IMR-90 (cell line): ENCODE measurements around the gene PTS. TPM values are rescaled to one million over a fixed set of nuclear protein-coding genes. Genes with fewer than 3 reads are reported as not detected.

Experiments used
- ATAC-seq: fragments of 200-7000 bp; cut with Tn5 transposase; 2 replicates; pipeline ENCODE4 v1.9.1; 2020; ENCODE audit warnings: low read depth, mild to moderate bottlenecking, moderate library complexity
- BruUV-seq: library from RNA; stranded (reverse); fragments of 400-500 nt; replicated peaks from 2 replicates; lab custom pipeline; 2021; lab: Mats Ljungman, UMichigan
- CTCF ChIA-PET: fragments of 300-600 bp; formaldehyde crosslinking; extraction: SDS; loops from one replicate; lab custom pipeline; 2021; ENCODE audit warnings: antibody characterized with exemption; lab: Yijun Ruan, JAX
- POLR2A ChIA-PET: fragments of 300-600 bp; sonication (Branson Sonifier 250); formaldehyde crosslinking; loops from one replicate; lab custom pipeline; 2022; ENCODE audit warnings: antibody characterized with exemption; ENCODE audit not compliant: unreplicated experiment; lab: Charles Lee
- DNase-seq: peaks from one replicate; pipeline ENCODE4 v3.0.0; 2013
- H2AFZ ChIP-seq: replicated peaks from 2 replicates; pipeline ENCODE3; 2013; ENCODE audit warnings: low read length, mild to moderate bottlenecking; ENCODE audit not compliant: poor library complexity
- H2AK5ac ChIP-seq: 2 replicates; pipeline ENCODE4 v1.6.1; 2013; ENCODE audit warnings: low read depth, low read length, inconsistent platforms
- H2AK9ac ChIP-seq: replicated peaks from 2 replicates; pipeline ENCODE3; 2013; ENCODE audit warnings: mild to moderate bottlenecking, low read depth, low read length, moderate library complexity; ENCODE audit not compliant: poor library complexity
- H2BK120ac ChIP-seq: 2 replicates; pipeline ENCODE4 v1.6.1; 2013; ENCODE audit warnings: low read depth, low read length, inconsistent platforms
- H2BK15ac ChIP-seq: 3 replicates; pipeline ENCODE4 v1.6.1; 2013; ENCODE audit warnings: low read depth, low read length, inconsistent platforms
- H2BK20ac ChIP-seq: 2 replicates; pipeline ENCODE4 v1.6.1; 2013; ENCODE audit warnings: low read depth, mild to moderate bottlenecking, inconsistent platforms, low read length, moderate library complexity
- H2BK5ac ChIP-seq: 2 replicates; pipeline ENCODE4 v1.6.1; 2013; ENCODE audit warnings: mild to moderate bottlenecking, low read depth, low read length, inconsistent platforms; ENCODE audit not compliant: poor library complexity, severe bottlenecking
- H3K14ac ChIP-seq: replicated peaks from 2 replicates; pipeline ENCODE4 v1.6.1; 2013; ENCODE audit warnings: low read depth, low read length, inconsistent platforms
- H3K18ac ChIP-seq: 2 replicates; pipeline ENCODE4 v1.6.1; 2013; ENCODE audit warnings: low read depth, low read length, control low read depth
- H3K23ac ChIP-seq: 2 replicates; pipeline ENCODE4 v1.6.1; 2013; ENCODE audit warnings: low read depth, low read length, inconsistent platforms
- H3K27ac ChIP-seq: 2 replicates; pipeline ENCODE4 v1.5.1; 2013; ENCODE audit warnings: mild to moderate bottlenecking, control low read depth, low read length; ENCODE audit not compliant: insufficient read depth
- H3K27me3 ChIP-seq: 2 replicates; pipeline ENCODE4 v1.6.1; 2013; ENCODE audit warnings: low read length; ENCODE audit not compliant: control insufficient read depth, insufficient read depth
- H3K36me3 ChIP-seq: 2 replicates; pipeline ENCODE4 v1.6.1; 2013; ENCODE audit warnings: low read length, mixed read lengths; ENCODE audit not compliant: control insufficient read depth, insufficient read depth
- H3K4ac ChIP-seq: 2 replicates; pipeline ENCODE4 v1.6.1; 2013; ENCODE audit warnings: low read depth, low read length, inconsistent platforms
- H3K4me1 ChIP-seq: 2 replicates; pipeline ENCODE4 v1.6.1; 2013; ENCODE audit warnings: low read length, mixed read lengths; ENCODE audit not compliant: control insufficient read depth, insufficient read depth
- H3K4me2 ChIP-seq: 2 replicates; pipeline ENCODE4 v1.6.1; 2013; ENCODE audit warnings: low read depth, mild to moderate bottlenecking, control low read depth, low read length, moderate library complexity
- H3K4me3 ChIP-seq: 2 replicates; pipeline ENCODE4 v1.5.1; 2013; ENCODE audit warnings: low read depth, mild to moderate bottlenecking, control low read depth, low read length, moderate library complexity; ENCODE audit not compliant: insufficient read depth
- H3K56ac ChIP-seq: 2 replicates; pipeline ENCODE4 v1.6.1; 2013; ENCODE audit warnings: low read length, inconsistent platforms; ENCODE audit not compliant: insufficient read depth; ENCODE audit errors: extremely low read depth
- H3K79me1 ChIP-seq, 2 experiments: 2 replicates each; pipeline ENCODE4 v1.6.1; 2013; ENCODE audit warnings: low read length in 2 of 2, inconsistent platforms in 1 of 2, low read depth in 1 of 2
- H3K9ac ChIP-seq: 2 replicates; pipeline ENCODE4 v1.6.1; 2013; ENCODE audit warnings: low read depth, low read length, control low read depth
- H3K9me1 ChIP-seq: 2 replicates; pipeline ENCODE4 v1.6.1; 2013; ENCODE audit warnings: low read length, inconsistent platforms; ENCODE audit not compliant: insufficient read depth
- H3K9me3 ChIP-seq: 2 replicates; pipeline ENCODE4 v1.6.1; 2013; ENCODE audit warnings: low read length; ENCODE audit not compliant: control insufficient read depth, insufficient read depth
- H4K20me1 ChIP-seq: 2 replicates; pipeline ENCODE4 v1.6.1; 2013; ENCODE audit warnings: low read length, inconsistent platforms; ENCODE audit not compliant: insufficient read depth
- H4K5ac ChIP-seq: 2 replicates; pipeline ENCODE4 v1.6.1; 2013; ENCODE audit warnings: mild to moderate bottlenecking, low read depth, low read length, control low read depth
- H4K8ac ChIP-seq, 2 experiments: 2 replicates each; pipeline ENCODE4 v1.6.1; 2013; ENCODE audit warnings: low read depth in 2 of 2, low read length in 2 of 2, control low read depth in 1 of 2, inconsistent platforms in 1 of 2
- H4K91ac ChIP-seq: 2 replicates; pipeline ENCODE4 v1.6.1; 2013; ENCODE audit warnings: low read depth, low read length, inconsistent platforms; ENCODE audit not compliant: insufficient read depth
- BHLHE40 ChIP-seq: fragments of 150-350 bp; IDR thresholded peaks from 2 replicates; pipeline ENCODE4 v1.6.1; 2016; ENCODE audit warnings: mild to moderate bottlenecking, low read depth, low read length
- FOS ChIP-seq: fragments of 150-350 bp; IDR thresholded peaks from 2 replicates; pipeline ENCODE4 v1.6.1; 2016; ENCODE audit warnings: low read depth, low read length
- MXI1 ChIP-seq: IDR thresholded peaks from 2 replicates; pipeline ENCODE4 v1.6.1; 2012; ENCODE audit warnings: low read depth, mild to moderate bottlenecking, low read length, moderate library complexity, borderline replicate concordance
- NFE2L2 ChIP-seq: fragments of 150-350 bp; IDR thresholded peaks from 2 replicates; pipeline ENCODE4 v1.6.1; 2016; ENCODE audit warnings: low read depth, mild to moderate bottlenecking, low read length
- RAD21 ChIP-seq: IDR thresholded peaks from 2 replicates; pipeline ENCODE4 v1.6.1; 2012; ENCODE audit warnings: low read length, improper control_type of control experiment
- RFX5 ChIP-seq: IDR thresholded peaks from 2 replicates; pipeline ENCODE4 v1.8.0; 2012; ENCODE audit warnings: low read depth, mild to moderate bottlenecking, low read length, moderate library complexity
- SMC3 ChIP-seq: fragments of 150-350 bp; IDR thresholded peaks from 2 replicates; pipeline ENCODE4 v1.6.1; 2016; ENCODE audit warnings: low read depth, mild to moderate bottlenecking, antibody characterized with exemption, low read length, moderate library complexity
- WGBS, 2 experiments: methylation state at CpG; one replicate each; pipeline versions ENCODE4 v1.1.5 to v1.1.7; 2013; ENCODE audit warnings: missing lambda C conversion rate in 2 of 2; ENCODE audit not compliant: insufficient read length in 1 of 2; ENCODE audit errors: extremely low coverage in 2 of 2; 5-methylcytosine and 5-hydroxymethylcytosine counted together
- dilution Hi-C: fragments of 300-500 bp; cut with HindIII; formaldehyde crosslinking; loops from one replicate; pipeline ENCODE4 v1.14.3; 2018; ENCODE audit warnings: low sequenced_read_pairs; ENCODE audit not compliant: unreplicated experiment
- in situ Hi-C: fragments of 300-500 bp; cut with MboI; formaldehyde crosslinking; loops from 3 replicates; pipeline ENCODE4 v1.14.3; 2019; ENCODE audit warnings: low sequenced_read_pairs, inconsistent platforms, mixed read lengths
- intact Hi-C: fragments of 100-400 bp; cut with micrococcal nuclease; formaldehyde crosslinking; loops from 2 replicates; pipeline ENCODE4 v1.10.0; 2022
- polyA plus RNA-seq, 3 experiments: library from polyadenylated mRNA; depleted of rRNA; stranded (reverse); fragments of >200 nt; gene quantifications; 2 replicates each; pipeline ENCODE4 v1.2.3, GENCODE V29; 2012; ENCODE audit warnings: low replicate concordance in 1 of 3
- total RNA-seq: library from RNA; depleted of rRNA; stranded (reverse); fragments of >200 nt; gene quantifications from 2 replicates; pipeline ENCODE4 v1.2.3, GENCODE V29; 2012

Gene PTS
- total and polyA plus RNA-seq, 2 of the 4 experiments (the other 2 are of a cell fraction) = 21.0 to 51.8 TPM

DNA sequence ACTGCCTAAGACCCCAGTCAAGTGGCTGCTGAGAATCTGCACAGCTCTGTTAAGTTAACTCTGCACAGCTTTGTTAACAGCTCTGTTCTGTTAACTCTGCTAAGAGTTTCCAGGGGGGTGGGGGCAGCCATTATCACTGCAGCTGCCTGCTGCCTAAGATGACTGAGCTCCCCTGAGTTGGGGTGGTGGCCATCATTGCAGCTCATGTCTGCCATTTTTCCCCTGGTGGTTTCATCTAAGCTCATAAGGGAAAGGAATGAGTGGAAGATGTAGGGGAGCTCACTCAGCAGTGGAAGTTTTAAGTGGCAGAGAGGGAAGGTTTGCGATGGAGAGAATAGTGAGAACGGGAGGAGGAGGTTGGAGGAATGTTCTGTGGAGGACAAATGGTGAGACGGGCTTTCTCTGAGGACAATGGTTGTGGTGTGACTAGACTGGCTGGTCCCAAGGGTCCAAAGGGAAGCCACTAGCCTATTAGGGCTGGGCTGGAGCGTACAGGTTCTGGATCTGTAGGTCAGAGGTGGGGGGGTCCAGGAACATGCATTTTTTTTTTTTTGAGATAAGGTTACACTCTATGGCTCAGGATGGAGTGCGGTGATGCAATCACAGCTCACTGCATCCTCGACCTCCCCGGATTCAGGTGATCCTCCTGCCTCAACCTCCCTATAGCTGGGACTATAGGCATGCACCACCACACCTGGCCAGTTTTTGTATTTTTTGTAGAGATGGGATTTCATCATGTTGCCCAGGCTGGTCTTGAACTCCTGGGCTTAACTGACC lies 48.0 kb downstream of the PTS start:
- ATAC-seq (no peak), DNase-seq (no peak)
- no peak overlapping the region for H3K4me3 ChIP-seq
- no peaks in the 10 kb centered on the region for H3K27me3 ChIP-seq
- H4K20me1 ChIP-seq = no peaks in the 10 kb centered on the region
- H3K27ac ChIP-seq = no peak overlapping the region
- no peak overlapping the region for H3K18ac ChIP-seq
- dilution Hi-C loops (no loop called here), in situ Hi-C loops (loop anchor here (10.0 kb wide), 1 partner anchor 159 kb away; no protein-coding TSS in a partner anchor), intact Hi-C loops (no loop called here)
- no peak overlapping the region for H4K91ac ChIP-seq
- H3K9me3 ChIP-seq = no peaks in the 10 kb centered on the region
- no peak overlapping the region for H2AFZ ChIP-seq
- TF ChIP-seq SMC3 (no peak), FOS (no peak), NFE2L2 (no peak), MXI1 (no peak), BHLHE40 (no peak), RAD21 (no peak), RFX5 (no peak)
- no peaks in the 10 kb centered on the region for H3K4me1 ChIP-seq
- H2BK20ac ChIP-seq = no peak overlapping the region
- H2BK15ac ChIP-seq = no peak overlapping the region
- no TSS peak for BruUV-seq
- no peak overlapping the region for H3K9ac ChIP-seq
- no peak overlapping the region for H4K8ac ChIP-seq
- H3K9me1 ChIP-seq = no peaks in the 10 kb centered on the region
- no peak overlapping the region for H2AK9ac ChIP-seq
- H3K56ac ChIP-seq = no peak overlapping the region
- H3K4me2 ChIP-seq = no peak overlapping the region
- no peak overlapping the region for H2BK5ac ChIP-seq
- no peak overlapping the region for H2AK5ac ChIP-seq
- POLR2A ChIA-PET = no interaction called here
- no peaks in the 10 kb centered on the region for H3K79me1 ChIP-seq
- CTCF ChIA-PET = no interaction called here
- WGBS, 2 experiments = 100% methylated on average over 2 of the region's 7 CpGs
- H3K4ac ChIP-seq = no peak overlapping the region
- no peak overlapping the region for H4K5ac ChIP-seq
- H3K23ac ChIP-seq = no peak overlapping the region
- no peaks in the 10 kb centered on the region for H3K36me3 ChIP-seq
- H2BK120ac ChIP-seq = no peak overlapping the region
- no peak overlapping the region for H3K14ac ChIP-seq
